Thyroid gland (tissue), 4 donors: ENCODE results near the gene ZMAT3.

ENCODE experiments used
- POLR2A ChIP-seq, 2 donors: fragments of 450-650 bp; IDR thresholded peaks; one replicate each; pipeline ENCODE4 v1.6.1; 2017; ENCODE audit warnings: antibody characterized with exemption in 2 of 2, mild to moderate bottlenecking in 2 of 2, moderate library complexity in 1 of 2
- TF ChIP-seq, protein P1 (sequence below), 6 experiments: fragments of 200-600 bp in 3 of 6; fragments of 450-650 bp in 3 of 6; sonication (generic) in 3 of 6; IDR thresholded peaks; one replicate each; pipeline ENCODE4 v1.5.1; 2016 to 2019; ENCODE audit warnings: antibody characterized with exemption in 6 of 6, mild to moderate bottlenecking in 2 of 6, inconsistent platforms in 1 of 6, moderate library complexity in 1 of 6

DNA sequence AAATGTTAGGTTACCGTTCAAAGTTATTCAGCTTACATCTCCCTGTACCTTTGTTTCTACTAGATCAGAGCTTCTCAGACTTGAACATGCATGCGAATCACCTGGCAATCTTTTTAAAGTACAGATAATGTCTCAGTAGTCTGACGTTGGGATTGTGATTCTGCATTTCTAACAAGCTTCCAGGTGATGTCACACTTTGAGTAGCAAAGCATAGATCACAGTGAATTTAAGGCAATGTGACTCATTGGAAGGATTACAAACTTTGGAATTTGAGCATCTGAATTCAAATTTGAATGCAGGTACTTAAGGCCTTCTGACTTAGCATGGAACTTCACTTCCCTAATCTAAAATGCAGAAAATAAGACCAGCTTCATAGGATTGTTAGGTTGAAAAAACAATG, 10.8 kb upstream of the ZMAT3 start:
- TF ChIP-seq, protein P1, sequence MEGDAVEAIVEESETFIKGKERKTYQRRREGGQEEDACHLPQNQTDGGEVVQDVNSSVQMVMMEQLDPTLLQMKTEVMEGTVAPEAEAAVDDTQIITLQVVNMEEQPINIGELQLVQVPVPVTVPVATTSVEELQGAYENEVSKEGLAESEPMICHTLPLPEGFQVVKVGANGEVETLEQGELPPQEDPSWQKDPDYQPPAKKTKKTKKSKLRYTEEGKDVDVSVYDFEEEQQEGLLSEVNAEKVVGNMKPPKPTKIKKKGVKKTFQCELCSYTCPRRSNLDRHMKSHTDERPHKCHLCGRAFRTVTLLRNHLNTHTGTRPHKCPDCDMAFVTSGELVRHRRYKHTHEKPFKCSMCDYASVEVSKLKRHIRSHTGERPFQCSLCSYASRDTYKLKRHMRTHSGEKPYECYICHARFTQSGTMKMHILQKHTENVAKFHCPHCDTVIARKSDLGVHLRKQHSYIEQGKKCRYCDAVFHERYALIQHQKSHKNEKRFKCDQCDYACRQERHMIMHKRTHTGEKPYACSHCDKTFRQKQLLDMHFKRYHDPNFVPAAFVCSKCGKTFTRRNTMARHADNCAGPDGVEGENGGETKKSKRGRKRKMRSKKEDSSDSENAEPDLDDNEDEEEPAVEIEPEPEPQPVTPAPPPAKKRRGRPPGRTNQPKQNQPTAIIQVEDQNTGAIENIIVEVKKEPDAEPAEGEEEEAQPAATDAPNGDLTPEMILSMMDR (IDR thresholded peaks at IDR 0.05), result no peak
- TF ChIP-seq POLR2A (IDR thresholded peaks at IDR 0.05), result no peak
